SK-N-SH (cell line): Measurements from ENCODE around the gene DCUN1D2. TPM values are rescaled to one million over a fixed set of nuclear protein-coding genes. Genes with fewer than 3 reads are reported as not detected.

Experiments
- CTCF ChIA-PET: fragments of 300-600, 350-600 bp; formaldehyde crosslinking; extraction: SDS; loops from one replicate; lab custom pipeline; 2021; lab: Yijun Ruan, JAX
- POLR2A ChIA-PET: fragments of 350-600 bp; sonication (Branson Sonifier 250); formaldehyde crosslinking; extraction: SDS; loops from one replicate; lab custom pipeline; 2020; ENCODE audit warnings: antibody characterized with exemption, inconsistent platforms; lab: Yijun Ruan, JAX
- DNase-seq: peaks from one replicate; pipeline ENCODE4 v3.0.0; 2012
- H2AFZ ChIP-seq: fragments of 200-600 bp; sonication (generic); 2 replicates; pipeline ENCODE4 v1.8.1; 2016; ENCODE audit warnings: antibody characterized with exemption, mild to moderate bottlenecking, low read depth
- H3F3A ChIP-seq: fragments of 200-600 bp; sonication (generic); replicated peaks from 2 replicates; pipeline ENCODE3; 2016; ENCODE audit warnings: antibody characterized with exemption, mild to moderate bottlenecking; ENCODE audit not compliant: insufficient read depth
- H3K27ac ChIP-seq, 2 experiments: fragments of 200-500 bp in 1 of 2; fragments of 200-600 bp in 1 of 2; sonication (Bioruptor generic) in 1 of 2; sonication (generic), shearing (Covaris generic) in 1 of 2; 2 replicates each; pipeline versions ENCODE4 v1.5.1 to v1.6.1; 2014 to 2016; ENCODE audit warnings: low read depth in 2 of 2, inconsistent platforms in 1 of 2, low read length in 1 of 2, mild to moderate bottlenecking in 1 of 2, mixed read lengths in 1 of 2
- H3K27me3 ChIP-seq: fragments of 200-600 bp; sonication (generic), shearing (Covaris generic); 2 replicates; pipeline ENCODE4 v1.6.1; 2016; ENCODE audit warnings: mixed run types; ENCODE audit not compliant: insufficient read depth
- H3K36me3 ChIP-seq, 2 experiments: fragments of 200-500 bp in 1 of 2; fragments of 200-600 bp in 1 of 2; sonication (Bioruptor generic) in 1 of 2; sonication (generic) in 1 of 2; replicated peaks in 1 of 2; 2 replicates each; pipeline versions ENCODE3 to v1.5.1; 2014 to 2016; ENCODE audit warnings: low read length in 1 of 2, mild to moderate bottlenecking in 1 of 2; ENCODE audit not compliant: insufficient read depth in 2 of 2, control insufficient read depth in 1 of 2
- H3K4me1 ChIP-seq, 2 experiments: fragments of 200-500 bp in 1 of 2; fragments of 200-600 bp in 1 of 2; sonication (Bioruptor generic) in 1 of 2; sonication (generic), shearing (Covaris generic) in 1 of 2; 2 replicates each; pipeline versions ENCODE4 v1.5.1 to v1.6.1; 2014 to 2016; ENCODE audit warnings: low read depth in 1 of 2, low read length in 1 of 2, mixed run types in 1 of 2; ENCODE audit not compliant: insufficient read depth in 2 of 2, control insufficient read depth in 1 of 2
- H3K4me2 ChIP-seq: fragments of 200-600 bp; sonication (generic), shearing (Covaris generic); 2 replicates; pipeline ENCODE4 v1.6.1; 2017; ENCODE audit warnings: mixed run types
- H3K4me3 ChIP-seq, 2 experiments: fragments of 200-500 bp in 1 of 2; fragments of 200-600 bp in 1 of 2; sonication (Bioruptor generic) in 1 of 2; sonication (generic), shearing (Covaris generic) in 1 of 2; 2 replicates each; pipeline versions ENCODE4 v1.5.1 to v1.8.1; 2014 to 2016; ENCODE audit warnings: low read depth in 2 of 2, inconsistent platforms in 1 of 2, low read length in 1 of 2, mild to moderate bottlenecking in 1 of 2, mixed read lengths in 1 of 2, moderate library complexity in 1 of 2
- H3K79me2 ChIP-seq: fragments of 200-600 bp; sonication (generic); 2 replicates; pipeline ENCODE4 v1.8.1; 2017; ENCODE audit warnings: mild to moderate bottlenecking; ENCODE audit not compliant: insufficient read depth
- H3K9ac ChIP-seq: fragments of 200-600 bp; sonication (generic); 2 replicates; pipeline ENCODE4 v1.6.1; 2017; ENCODE audit warnings: mixed run types
- H3K9me2 ChIP-seq: fragments of 200-600 bp; sonication (generic); 2 replicates; pipeline ENCODE4 v1.6.1; 2017; ENCODE audit warnings: mixed run types
- H3K9me3 ChIP-seq: fragments of 200-600 bp; sonication (generic); 2 replicates; pipeline ENCODE4 v1.6.1; 2017; ENCODE audit warnings: mixed run types, mild to moderate bottlenecking, moderate library complexity
- H4K20me1 ChIP-seq: fragments of 200-600 bp; sonication (generic); 2 replicates; pipeline ENCODE4 v1.6.1; 2017; ENCODE audit warnings: mild to moderate bottlenecking, mixed run types; ENCODE audit not compliant: insufficient read depth
- CTCF ChIP-seq: fragments of 200-600 bp; sonication (generic); IDR thresholded peaks from 2 replicates; pipeline ENCODE4 v1.6.1; 2017; ENCODE audit warnings: antibody characterized with exemption, mild to moderate bottlenecking, moderate library complexity
- EP300 ChIP-seq, 2 experiments: IDR thresholded peaks; 2 replicates each; pipeline versions ENCODE4 v1.4.0 to v1.6.1; 2012; ENCODE audit warnings: borderline replicate concordance in 1 of 2, low read depth in 1 of 2, low read length in 1 of 2
- FOSL2 ChIP-seq: IDR thresholded peaks from 2 replicates; pipeline ENCODE4 v1.4.0; 2012; ENCODE audit warnings: low read depth, mild to moderate bottlenecking, moderate library complexity, borderline replicate concordance
- FOXJ3 ChIP-seq: sonication (generic); formaldehyde crosslinking; IDR thresholded peaks from 2 replicates; pipeline ENCODE4 v1.5.1; 2020; ENCODE audit warnings: mild to moderate bottlenecking, missing genetic modification reagents
- IRF3 ChIP-seq: fragments of 150-350 bp; IDR thresholded peaks from 2 replicates; pipeline ENCODE4 v1.6.1; 2016; ENCODE audit warnings: mild to moderate bottlenecking, low read depth, low read length
- MAX ChIP-seq: IDR thresholded peaks from 2 replicates; pipeline ENCODE4 v1.4.0; 2012; ENCODE audit warnings: low read depth
- MEF2A ChIP-seq: IDR thresholded peaks from 2 replicates; pipeline ENCODE4 v1.4.0; 2012; ENCODE audit warnings: low read depth, borderline replicate concordance
- MXI1 ChIP-seq: IDR thresholded peaks from 2 replicates; pipeline ENCODE4 v1.6.1; 2012; ENCODE audit warnings: mild to moderate bottlenecking, low read depth, low read length, improper control_type of control experiment
- NRF1 ChIP-seq: IDR thresholded peaks from 2 replicates; pipeline ENCODE4 v1.6.1; 2012; ENCODE audit warnings: low read depth, mild to moderate bottlenecking, low read length
- POLR2AphosphoS5 ChIP-seq: IDR thresholded peaks from 2 replicates; pipeline ENCODE4 v1.6.1; 2012; ENCODE audit warnings: low read depth, low read length
- RFX5 ChIP-seq: IDR thresholded peaks from 2 replicates; pipeline ENCODE4 v1.6.1; 2012; ENCODE audit warnings: mild to moderate bottlenecking, improper control_type of control experiment, low read length
- RXRA ChIP-seq: IDR thresholded peaks from 2 replicates; pipeline ENCODE4 v1.4.0; 2012; ENCODE audit warnings: low read depth, mild to moderate bottlenecking, borderline replicate concordance
- SIN3A ChIP-seq: IDR thresholded peaks from 2 replicates; pipeline ENCODE4 v1.6.1; 2012; ENCODE audit warnings: low read depth, mild to moderate bottlenecking, low read length, moderate library complexity, borderline replicate concordance
- TAF1 ChIP-seq: IDR thresholded peaks from 2 replicates; pipeline ENCODE4 v1.6.1; 2012; ENCODE audit warnings: low read depth, mild to moderate bottlenecking, low read length, moderate library complexity, borderline replicate concordance
- USF1 ChIP-seq: IDR thresholded peaks from 2 replicates; pipeline ENCODE4 v1.4.0; 2012; ENCODE audit warnings: low read depth, borderline replicate concordance
- WGBS: methylation state at CpG from one replicate; pipeline ENCODE4 v1.1.6; 2017; ENCODE audit warnings: low lambda C conversion rate; 5-methylcytosine and 5-hydroxymethylcytosine counted together
- polyA plus RNA-seq, 3 experiments: library from polyadenylated mRNA; depleted of rRNA; stranded (reverse); fragments of >200 nt; gene quantifications; 2 replicates each; pipeline ENCODE4 v1.2.3, GENCODE V29; 2012

DCUN1D2 gene
- polyA plus RNA-seq, 1 of the 3 experiments (the other 2 are of a cell fraction): 11.0 TPM

- Histone ChIP-seq H3K36me3 (no peaks in the 10 kb centered on the region), H3F3A (no peaks in the 10 kb centered on the region), H3K4me1 (peaks cover 0 to 14% of the 10 kb centered on the region in 2 experiments; a peak in 2 of 4 replicates), H3K4me2 (no peak overlapping the region), H3K4me3 (no peak overlapping the region), H3K9ac (no peak overlapping the region), H3K9me3 (no peaks in the 10 kb centered on the region), H3K27me3 (no peaks in the 10 kb centered on the region), H3K79me2 (no peaks in the 10 kb centered on the region), H2AFZ (no peak overlapping the region), H3K27ac (no peak overlapping the region), H4K20me1 (no peaks in the 10 kb centered on the region), H3K9me2 (no peaks in the 10 kb centered on the region)
- POLR2A ChIA-PET: no interaction called here
- CTCF ChIA-PET: interaction anchor here (1.3 kb wide), 1 partner anchor 9 kb away, joined by 5 read pairs; no protein-coding TSS in a partner anchor
- no peak for DNase-seq
- 70% methylated on average over 16 of the region's 28 CpGs for WGBS
- TF ChIP-seq FOSL2: no peak
- no peak for TF ChIP-seq POLR2AphosphoS5
- no peak for TF ChIP-seq USF1
- TF ChIP-seq SIN3A: no peak
- TF ChIP-seq IRF3: no peak
Observed at GRCh38 chr13:113417008-113417751, 73.3 kb downstream of the DCUN1D2 start.

GRCh38 chr13:113415825-113416224 lies 74.7 kb downstream of the DCUN1D2 start:
- Histone ChIP-seq H3K4me1 (peaks cover 4 to 8% of the 10 kb centered on the region in 2 experiments; a peak in 3 of 4 replicates), H3K4me2 (no peak overlapping the region), H3K79me2 (no peaks in the 10 kb centered on the region), H3K36me3 (no peaks in the 10 kb centered on the region), H4K20me1 (no peaks in the 10 kb centered on the region), H3K27ac (no peak overlapping the region), H3K9me2 (no peaks in the 10 kb centered on the region), H3K27me3 (no peaks in the 10 kb centered on the region), H3K4me3 (no peak overlapping the region), H2AFZ (no peak overlapping the region), H3K9me3 (no peaks in the 10 kb centered on the region), H3K9ac (no peak overlapping the region), H3F3A (peaks cover 3% of the 10 kb centered on the region)
- POLR2A ChIA-PET: no interaction called here
- no peak for TF ChIP-seq NRF1
- CTCF ChIA-PET: interaction anchor here (1.2 kb wide), 1 partner anchor 21 kb away, joined by 3 read pairs; no protein-coding TSS in a partner anchor
- WGBS: 90% methylated on average over 8 of the region's 8 CpGs
- DNase-seq: no peak

GRCh38 chr13:113415032-113415431 lies 75.5 kb downstream of the DCUN1D2 start:
- no peak overlapping the region for H3K27ac ChIP-seq
- H3K9me2 ChIP-seq: no peaks in the 10 kb centered on the region
- no peak overlapping the region for H2AFZ ChIP-seq
- no peak overlapping the region for H3K4me2 ChIP-seq
- 85% methylated on average over 13 of the region's 15 CpGs for WGBS
- no peaks in the 10 kb centered on the region for H3K79me2 ChIP-seq
- DNase-seq: no peak
- ChIA-PET POLR2A (no interaction called here), CTCF (no interaction called here)
- H3K9me3 ChIP-seq: no peaks in the 10 kb centered on the region
- no peaks in the 10 kb centered on the region for H4K20me1 ChIP-seq
- peaks cover 4 to 8% of the 10 kb centered on the region in 2 experiments; a peak in 3 of 4 replicates for H3K4me1 ChIP-seq
- no peaks in the 10 kb centered on the region for H3K36me3 ChIP-seq
- H3K4me3 ChIP-seq: no peak overlapping the region
- H3K9ac ChIP-seq: no peak overlapping the region
- no peaks in the 10 kb centered on the region for H3K27me3 ChIP-seq
- peaks cover 4% of the 10 kb centered on the region for H3F3A ChIP-seq
- TF ChIP-seq MXI1: no peak
- no peak for TF ChIP-seq MAX
- no peak for TF ChIP-seq CTCF
- TF ChIP-seq SIN3A: no peak
- TF ChIP-seq TAF1: no peak
- no peak for TF ChIP-seq FOXJ3 (CRISPR knock-in tag)
- TF ChIP-seq RXRA: no peak
- TF ChIP-seq MEF2A: no peak
- no peak for TF ChIP-seq IRF3
- no peak for TF ChIP-seq RFX5
- TF ChIP-seq EP300 (IDR thresholded peaks at IDR 0.05; ENCODE audit: borderline replicate concordance in 1 of 2, low read depth in 1 of 2, low read length in 1 of 2): no peak
